Right ventricle myocardium inferior (tissue), 1 donor: Measurements from ENCODE around the gene GGT6. TPM values are rescaled to one million over a fixed set of nuclear protein-coding genes. Genes with fewer than 3 reads are reported as not detected.

Experiments
- ATAC-seq: fragments of 200-7000 bp; cut with Tn5 transposase; one replicate; pipeline ENCODE4 v1.9.1; 2020; ENCODE audit warnings: mild to moderate bottlenecking, moderate library complexity
- DNase-seq: peaks from one replicate; pipeline ENCODE4 v3.0.0; 2021; ENCODE audit errors: missing footprints
- intact Hi-C: fragments of 100-400 bp; cut with DNase I; formaldehyde crosslinking; loops from one replicate; pipeline ENCODE4 v1.11.0; 2022
- total RNA-seq: library from RNA; stranded (reverse); fragmentation: NEBNext Ultra II Directional; extraction: Animal tissue kit (Norgen Biotek cat#: 25700); gene quantifications from one replicate; pipeline ENCODE4 v1.2.1, GENCODE V29; 2021
- donor health status: DM: no; HTN: yes; CAD: no; lungs with severe emphysema.

GGT6 gene
- total RNA-seq, 1 donor from 2014 or later, result 0.14 TPM

DNA sequence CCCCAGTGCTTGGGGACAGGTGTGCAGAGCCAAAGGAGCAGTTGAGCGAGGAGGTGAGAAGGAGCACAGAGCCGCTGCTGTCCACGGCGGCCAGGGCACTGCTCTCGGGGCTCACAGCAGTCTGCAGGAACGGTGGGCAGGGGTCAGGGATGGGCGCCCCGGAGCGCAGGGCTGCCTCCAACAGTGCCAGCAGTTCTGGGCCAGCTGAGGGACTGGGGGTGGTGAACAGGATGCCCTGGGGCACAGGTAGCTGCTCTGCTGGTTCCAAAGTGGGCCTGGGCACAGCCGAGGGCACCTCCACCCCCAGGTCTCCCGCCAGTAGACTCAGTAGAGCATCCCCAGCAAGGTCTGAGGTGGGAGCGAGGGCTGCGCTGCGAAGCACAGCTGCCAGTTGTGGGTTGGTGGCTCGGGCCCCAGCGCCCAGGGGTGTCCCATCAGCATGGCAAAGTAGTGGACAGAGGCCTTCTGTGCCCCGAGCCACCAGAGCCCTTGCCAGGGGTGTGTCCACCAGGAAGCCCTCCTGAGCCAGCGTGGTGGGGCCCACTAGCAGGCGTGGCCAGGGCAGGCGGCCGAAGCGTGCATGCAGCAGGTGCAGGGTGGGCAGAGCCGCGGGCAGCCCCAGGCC is 1.9 kb downstream of the GGT6 start:
- DNase-seq, result no peak
- intact Hi-C loops, result loop anchor here (5.0 kb wide), 1 partner anchor 136 kb away; no protein-coding TSS in a partner anchor
- no peak for ATAC-seq

DNA sequence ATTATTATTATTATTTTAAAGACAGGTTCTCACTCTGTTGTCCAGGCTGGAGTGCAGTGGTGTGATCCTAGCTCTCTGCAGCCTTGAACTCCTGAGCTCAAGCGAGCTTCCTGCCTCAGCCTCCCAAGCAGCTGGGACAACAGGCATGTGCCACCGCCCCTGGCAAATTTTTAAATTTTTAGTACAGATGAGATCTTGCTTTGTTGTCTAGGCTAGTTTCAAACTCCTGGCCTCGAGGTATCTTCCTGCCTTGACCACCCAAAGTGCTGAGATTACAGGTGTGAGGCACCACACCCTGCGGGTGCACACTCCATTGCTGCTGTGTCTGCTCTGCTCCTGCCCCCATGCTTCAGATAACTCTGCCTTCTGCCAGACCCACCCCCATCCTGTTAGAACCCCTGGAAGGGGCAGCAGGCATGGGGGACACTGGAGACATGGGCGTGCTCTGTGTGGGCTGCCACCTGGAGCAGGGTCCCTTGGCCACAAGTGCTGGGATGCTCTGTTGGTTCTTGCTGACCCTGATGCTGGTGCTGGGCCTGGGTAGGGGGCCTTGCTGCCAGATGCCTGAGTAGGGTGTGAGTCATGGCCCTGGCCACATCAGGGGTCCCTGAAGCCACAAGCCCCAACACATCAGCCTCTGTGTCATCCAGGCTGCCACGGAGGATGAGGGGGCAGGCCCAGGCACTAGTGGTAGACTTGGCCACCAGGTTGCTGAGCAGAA is 2.6 kb downstream of the GGT6 start:
- DNase-seq, result no peak
- intact Hi-C loops, result loop anchor here (5.0 kb wide), 1 partner anchor 135 kb away; no protein-coding TSS in a partner anchor
- ATAC-seq, result no peak

- no peak for DNase-seq
- no peak for ATAC-seq
- intact Hi-C loops, result loop anchor here (5.0 kb wide), 1 partner anchor 135 kb away; no protein-coding TSS in a partner anchor
Observed at GRCh38 chr17:4556996-4557395, 3.4 kb downstream of the GGT6 start.

GRCh38 chr17:4555873-4556759 is 4.3 kb downstream of the GGT6 start:
- intact Hi-C loops, result loop anchor here (5.0 kb wide), 1 partner anchor 134 kb away; no protein-coding TSS in a partner anchor
- ATAC-seq (no peak), DNase-seq (no peak)

DNA sequence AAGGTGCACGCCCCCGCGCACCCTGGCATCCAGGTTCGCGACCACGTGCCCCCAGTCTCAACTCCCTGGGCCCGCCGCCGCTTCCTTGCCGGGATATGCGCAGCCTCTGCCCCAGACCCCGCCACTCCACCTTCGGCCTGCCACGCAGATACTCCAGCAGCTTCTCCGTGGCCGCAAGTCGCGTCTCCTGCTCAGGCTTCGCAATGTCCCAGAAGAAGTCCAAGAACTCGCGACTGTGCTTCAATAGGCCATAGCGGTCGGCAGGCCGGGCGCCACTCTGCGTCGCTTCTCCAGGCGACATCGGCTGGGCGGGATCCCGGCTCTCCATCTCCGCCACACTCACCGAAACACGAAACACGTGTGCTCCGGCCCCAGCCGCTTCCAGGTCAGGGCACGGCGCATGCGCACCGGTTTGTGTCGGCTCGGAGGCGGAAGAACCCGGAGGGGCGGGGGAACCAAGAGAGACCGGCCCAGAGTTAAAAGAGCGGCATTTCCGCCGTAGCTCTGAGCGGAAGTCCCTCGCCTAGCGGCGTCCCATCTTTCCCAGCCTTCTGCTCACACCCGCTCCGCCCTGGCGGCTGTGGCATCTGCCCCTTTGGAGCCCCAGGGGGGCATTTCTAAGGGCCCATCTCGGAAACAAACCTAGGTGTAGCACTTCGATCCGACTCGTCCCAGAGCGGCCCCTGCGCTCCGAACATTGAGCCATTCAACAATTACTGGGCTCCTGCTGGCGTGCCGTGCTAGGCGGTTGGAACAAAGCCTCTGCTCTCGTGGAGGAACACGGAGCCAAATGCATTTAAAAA is 5.2 kb downstream of the GGT6 start, which contains the start of gene MYBBP1A:
MYBBP1A (minus strand) TSS at position 388 of the 803 bp plus-strand sequence; CDS start at position 328, 60 bp downstream.
- intact Hi-C loops, result loop anchor here (5.0 kb wide), 1 partner anchor 133 kb away; no protein-coding TSS in a partner anchor
- peak; percentile 95 for ATAC-seq

GRCh38 chr17:4554441-4554996 is 5.9 kb downstream of the GGT6 start:
- intact Hi-C loops, result no loop called here
- DNase-seq, result no peak
- no peak for ATAC-seq

More for the DNA sequence above, 5.2 kb downstream of the GGT6 start, which contains the start of gene MYBBP1A:
- DNase-seq, result peak; percentile 100

DNA sequence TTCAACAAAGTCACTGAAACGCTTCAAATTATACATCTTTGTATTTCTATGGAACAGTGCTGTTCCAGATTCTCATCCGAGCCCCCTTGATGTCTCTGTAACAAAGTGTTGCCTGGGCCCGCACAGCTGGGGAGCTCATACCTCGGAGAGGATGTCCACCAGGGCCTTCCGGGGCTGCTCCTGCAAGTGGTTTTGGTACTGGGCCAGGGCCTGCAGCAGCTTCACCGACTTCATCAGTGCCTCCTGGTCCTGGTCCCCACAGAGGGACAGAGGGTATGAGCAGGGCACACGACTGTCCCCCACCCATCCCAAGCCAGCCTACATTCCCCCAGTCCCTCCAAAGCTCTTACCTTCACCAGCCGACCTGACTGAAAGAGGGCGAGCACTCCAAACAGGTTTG is 6.7 kb downstream of the GGT6 start:
- DNase-seq, result peak; percentile 53
- intact Hi-C loops, result no loop called here
- ATAC-seq, result no peak

- ATAC-seq, result no peak
- intact Hi-C loops, result no loop called here
- peak; percentile 46 for DNase-seq
Observed at GRCh38 chr17:4551796-4552525, 8.4 kb downstream of the GGT6 start.

- intact Hi-C loops, result no loop called here
- no peak for DNase-seq
- ATAC-seq, result no peak
Observed at GRCh38 chr17:4551141-4551540, 9.2 kb downstream of the GGT6 start.

GRCh38 chr17:4550534-4551039 is 9.8 kb downstream of the GGT6 start:
- no peak for DNase-seq
- intact Hi-C loops, result no loop called here
- no peak for ATAC-seq

DNA sequence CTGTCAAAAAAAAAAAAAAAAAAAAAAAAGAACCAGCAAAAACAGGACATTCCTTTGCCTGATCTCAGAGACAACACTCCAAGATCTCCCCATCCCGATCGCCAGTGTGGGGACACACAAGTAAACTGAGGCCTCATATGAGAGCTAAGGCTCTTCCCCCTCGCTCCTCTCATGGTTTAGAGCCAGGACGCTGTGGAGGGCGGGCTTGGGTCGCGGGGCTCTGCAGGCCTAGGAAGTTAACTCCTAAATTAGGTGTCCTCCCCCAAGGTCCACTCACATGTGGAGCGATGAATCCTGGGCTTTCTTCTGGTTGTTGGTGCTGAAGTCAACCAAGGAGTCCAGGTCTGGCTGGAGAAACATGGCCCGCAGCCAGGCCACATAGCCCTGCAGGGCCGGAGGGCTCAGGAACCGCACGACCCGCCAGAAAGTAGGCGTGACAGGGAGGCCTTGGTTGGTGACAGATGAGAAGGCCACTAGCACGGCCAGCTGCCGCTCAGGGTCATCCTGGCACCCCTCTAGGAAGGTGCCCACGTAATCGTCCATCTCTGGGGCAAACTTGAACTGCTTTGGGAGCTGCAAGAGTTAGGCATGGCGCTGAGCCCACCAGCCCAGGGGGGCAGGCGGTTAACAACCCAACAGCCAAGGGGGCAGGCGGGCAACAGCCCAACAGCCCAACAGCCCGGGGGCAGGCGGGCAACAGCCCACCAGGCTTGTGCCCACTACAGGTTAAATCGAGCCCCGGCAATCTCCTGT is 10.4 kb downstream of the GGT6 start:
- intact Hi-C loops, result no loop called here
- ATAC-seq, result no peak
- DNase-seq, result peak; percentile 45

DNA sequence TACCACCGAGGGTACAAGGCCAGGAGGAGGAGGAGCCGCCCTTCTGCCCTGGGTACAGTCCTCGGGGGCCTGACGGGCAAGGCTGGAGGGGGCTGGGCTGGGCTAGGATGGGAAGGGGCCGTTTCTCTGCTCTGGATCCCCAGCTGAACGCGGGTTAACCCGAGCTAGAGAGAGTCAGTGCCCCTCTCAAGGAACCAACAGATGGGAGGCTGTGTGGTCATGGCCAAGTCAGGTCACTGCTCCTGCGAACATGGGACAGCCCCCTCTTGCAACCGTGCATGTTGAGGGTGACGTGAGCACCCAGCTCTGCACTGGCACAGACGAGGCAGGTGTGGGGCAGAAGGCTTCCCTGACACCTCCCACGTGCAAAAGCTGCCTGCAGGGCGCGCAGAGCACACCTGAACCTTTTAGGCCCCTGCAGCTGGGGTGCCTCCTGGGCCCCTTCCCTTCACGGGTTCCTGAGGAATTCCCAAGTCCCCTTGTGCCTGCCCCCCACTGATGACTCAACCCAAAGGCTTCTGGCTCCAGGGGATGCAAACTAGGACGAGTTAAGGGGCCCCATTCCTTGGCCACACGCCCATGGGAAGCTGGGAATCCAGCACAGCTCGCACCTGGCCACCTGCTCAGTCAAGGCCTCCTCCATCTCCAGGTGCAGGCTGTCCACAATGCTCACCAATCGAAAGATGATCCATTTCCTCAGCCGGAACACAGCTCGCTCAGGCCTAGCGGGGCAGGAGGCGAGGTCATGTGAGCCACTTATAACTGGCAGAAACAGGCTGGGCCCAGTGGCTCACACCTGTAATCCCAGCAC is 11.5 kb downstream of the GGT6 start:
- ATAC-seq (no peak), DNase-seq (no peak)
- intact Hi-C loops, result no loop called here

DNA sequence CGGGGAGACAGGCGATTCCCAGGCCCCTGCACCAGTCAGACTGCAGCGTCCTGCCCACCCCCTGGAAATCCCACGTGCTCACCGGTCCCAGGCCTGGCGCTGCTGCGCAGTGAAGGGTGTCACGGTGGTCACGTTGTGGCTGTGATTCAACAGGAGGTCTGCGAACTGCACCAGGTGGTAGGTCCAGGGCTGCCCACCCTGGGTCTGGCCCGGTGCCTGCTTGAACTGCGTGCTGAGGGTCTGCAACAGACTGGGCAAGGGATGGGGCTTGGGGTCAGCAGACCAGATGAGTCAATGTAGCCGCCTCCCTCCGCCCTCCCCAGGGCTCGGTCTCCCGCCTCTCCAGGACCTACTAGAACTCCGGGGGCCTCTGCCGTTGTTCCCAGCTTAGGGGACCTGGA is 12.3 kb downstream of the GGT6 start:
- no peak for DNase-seq
- no peak for ATAC-seq
- intact Hi-C loops, result no loop called here

DNA sequence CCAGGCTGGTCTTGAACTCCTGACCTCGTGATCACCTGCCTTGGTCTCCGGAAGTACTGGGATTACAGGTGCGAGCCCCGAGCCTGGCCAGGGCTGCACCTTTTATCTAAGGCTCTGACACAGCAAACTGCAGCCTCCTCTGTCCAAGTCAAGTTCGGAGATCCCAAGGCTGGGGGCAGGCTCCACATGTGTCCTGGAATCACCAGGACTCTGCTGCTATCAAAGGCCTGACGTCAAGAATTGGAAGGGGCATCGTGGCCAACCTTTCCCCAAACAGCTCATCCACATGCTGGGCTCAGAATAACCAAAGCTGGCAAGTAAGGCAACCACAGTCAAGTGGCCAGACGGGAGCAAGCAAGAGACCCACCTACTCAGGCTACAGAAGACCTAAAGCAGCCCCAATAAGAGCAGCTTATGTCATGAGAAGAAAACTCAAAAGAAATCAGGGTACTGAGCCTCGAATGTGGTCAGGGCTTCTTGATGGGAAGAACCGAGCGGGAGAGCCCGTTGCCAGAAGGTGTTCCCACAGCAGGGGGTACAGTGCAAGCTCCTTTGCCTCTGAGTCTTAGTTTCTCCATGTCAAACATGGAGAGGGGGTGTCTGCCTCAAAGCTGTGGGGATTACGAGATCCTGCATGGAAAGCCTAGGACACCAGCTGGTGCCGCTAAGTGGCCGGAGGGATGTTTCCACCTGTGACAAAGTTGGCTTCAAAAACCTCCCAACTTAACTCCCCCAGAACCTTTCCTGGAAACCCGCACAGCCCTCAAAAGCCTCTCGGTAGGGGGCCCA is 13.1 kb downstream of the GGT6 start:
- no peak for ATAC-seq
- intact Hi-C loops, result no loop called here
- no peak for DNase-seq
